ENCODE data around the gene HRK.

HRK gene

GRCh38 chr12:116878567-116879508, 2.4 kb downstream of the HRK start:
- DNase-seq (ENCODE audit: extremely low spot score): no peak
- ChIA-PET CTCF (no interaction called here), POLR2A (no interaction called here)

GRCh38 chr12:116876151-116876869, 4.9 kb downstream of the HRK start:
- ChIA-PET POLR2A (no interaction called here), CTCF (interaction anchor here (1.1 to 1.5 kb wide), 2 partner anchors 13 to 173 kb away, joined by 3 to 5 read pairs; no protein-coding TSS in a partner anchor)
- no peak for TF ChIP-seq CTCF (IDR thresholded peaks at IDR 0.05; ENCODE audit: control extremely low read depth, extremely low read depth, low read depth, missing control alignments)
- DNase-seq (ENCODE audit: extremely low spot score): no peak

More at GRCh38 chr12:116878567-116879508, 2.4 kb downstream of the HRK start:
- TF ChIP-seq CTCF (IDR thresholded peaks at IDR 0.05; ENCODE audit: control extremely low read depth, extremely low read depth, low read depth, missing control alignments): no peak

GRCh38 chr12:116874324-116874995, 6.8 kb downstream of the HRK start:
- no peak for TF ChIP-seq CTCF (IDR thresholded peaks at IDR 0.05; ENCODE audit: control extremely low read depth, extremely low read depth, low read depth, missing control alignments)
- DNase-seq (ENCODE audit: extremely low spot score): no peak
- ChIA-PET POLR2A (no interaction called here), CTCF (no interaction called here)

DNA sequence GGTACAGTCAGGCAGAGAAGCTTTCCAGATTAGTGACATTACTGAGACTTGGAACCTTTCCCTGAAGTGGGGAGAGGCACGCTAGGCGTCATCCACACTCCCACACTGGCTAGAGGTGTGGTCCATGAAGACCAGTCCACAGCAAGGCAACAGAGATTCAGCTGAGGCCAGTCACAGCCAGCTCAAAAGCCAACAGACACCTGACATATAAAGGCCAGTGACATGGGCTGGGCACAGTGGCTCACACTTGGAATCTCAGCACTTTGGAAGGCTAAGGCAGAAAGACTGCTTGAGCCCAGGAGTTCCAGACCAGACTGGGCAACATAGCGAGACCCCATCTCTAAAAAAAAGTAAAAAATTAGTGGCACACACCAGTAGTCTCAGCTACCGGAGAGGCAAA, 10.9 kb downstream of the HRK start:
- ChIA-PET CTCF (interaction anchor here (1.0 kb wide), 1 partner anchor 45 kb away, joined by 3 read pairs; no protein-coding TSS in a partner anchor), POLR2A (no interaction called here)
- no peak for DNase-seq (ENCODE audit: extremely low spot score)
- TF ChIP-seq CTCF (IDR thresholded peaks at IDR 0.05; ENCODE audit: control extremely low read depth, extremely low read depth, low read depth, missing control alignments): no peak

- no peak for TF ChIP-seq CTCF (IDR thresholded peaks at IDR 0.05; ENCODE audit: control extremely low read depth, extremely low read depth, low read depth, missing control alignments)
- DNase-seq (ENCODE audit: extremely low spot score): no peak
- ChIA-PET CTCF (no interaction called here), POLR2A (no interaction called here)
Observed at GRCh38 chr12:116867523-116867922, 13.7 kb downstream of the HRK start.
